ENCODE results near the gene DIP2A.

Gene DIP2A

DNA sequence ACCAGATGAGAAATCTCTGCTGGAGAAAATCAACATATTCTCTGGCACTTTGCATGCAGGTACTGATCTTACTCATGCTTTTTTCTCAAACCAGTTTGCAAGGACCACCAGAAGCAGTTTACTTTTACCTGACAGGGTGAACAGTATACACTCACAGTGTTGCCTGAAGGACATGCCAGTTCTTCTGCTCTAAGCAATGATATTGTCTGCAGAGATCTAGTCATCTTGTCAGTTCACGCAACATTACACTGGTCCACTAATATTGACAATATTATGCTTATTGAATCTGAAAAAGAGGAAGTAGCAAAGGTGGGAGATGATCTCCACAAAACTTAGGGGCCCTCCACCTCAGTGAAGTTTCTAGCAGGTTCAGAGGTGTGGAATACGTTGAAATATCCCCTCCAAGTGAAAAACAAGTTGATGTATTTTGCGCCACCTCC lies 150.0 kb downstream of the DIP2A start:
- Histone ChIP-seq H3K27me3 (ENCODE audit: insufficient read depth, low read depth, severe bottlenecking) (no peaks in the 10 kb centered on the region), H3K36me3 (no peaks in the 10 kb centered on the region), H3K27ac (no peak overlapping the region), H3K9me3 (ENCODE audit: severe bottlenecking) (peaks cover 6% of the 10 kb centered on the region), H3K4me3 (ENCODE audit: low read depth, low read length) (no peak overlapping the region)
- TF ChIP-seq, protein P1, sequence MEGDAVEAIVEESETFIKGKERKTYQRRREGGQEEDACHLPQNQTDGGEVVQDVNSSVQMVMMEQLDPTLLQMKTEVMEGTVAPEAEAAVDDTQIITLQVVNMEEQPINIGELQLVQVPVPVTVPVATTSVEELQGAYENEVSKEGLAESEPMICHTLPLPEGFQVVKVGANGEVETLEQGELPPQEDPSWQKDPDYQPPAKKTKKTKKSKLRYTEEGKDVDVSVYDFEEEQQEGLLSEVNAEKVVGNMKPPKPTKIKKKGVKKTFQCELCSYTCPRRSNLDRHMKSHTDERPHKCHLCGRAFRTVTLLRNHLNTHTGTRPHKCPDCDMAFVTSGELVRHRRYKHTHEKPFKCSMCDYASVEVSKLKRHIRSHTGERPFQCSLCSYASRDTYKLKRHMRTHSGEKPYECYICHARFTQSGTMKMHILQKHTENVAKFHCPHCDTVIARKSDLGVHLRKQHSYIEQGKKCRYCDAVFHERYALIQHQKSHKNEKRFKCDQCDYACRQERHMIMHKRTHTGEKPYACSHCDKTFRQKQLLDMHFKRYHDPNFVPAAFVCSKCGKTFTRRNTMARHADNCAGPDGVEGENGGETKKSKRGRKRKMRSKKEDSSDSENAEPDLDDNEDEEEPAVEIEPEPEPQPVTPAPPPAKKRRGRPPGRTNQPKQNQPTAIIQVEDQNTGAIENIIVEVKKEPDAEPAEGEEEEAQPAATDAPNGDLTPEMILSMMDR (IDR thresholded peaks at IDR 0.05; ENCODE audit: low read depth, low read length), result no peak
- no peak for DNase-seq

GRCh38 chr21:46610018-46610701 lies 151.5 kb downstream of the DIP2A start:
- Histone ChIP-seq H3K4me3 (ENCODE audit: low read depth, low read length) (no peak overlapping the region), H3K27ac (no peak overlapping the region), H3K9me3 (ENCODE audit: severe bottlenecking) (peaks cover 6% of the 10 kb centered on the region), H3K27me3 (ENCODE audit: insufficient read depth, low read depth, severe bottlenecking) (no peaks in the 10 kb centered on the region), H3K36me3 (no peaks in the 10 kb centered on the region)
- DNase-seq, result no peak
- TF ChIP-seq, protein P1 (IDR thresholded peaks at IDR 0.05; ENCODE audit: low read depth, low read length), result no peak

DNA sequence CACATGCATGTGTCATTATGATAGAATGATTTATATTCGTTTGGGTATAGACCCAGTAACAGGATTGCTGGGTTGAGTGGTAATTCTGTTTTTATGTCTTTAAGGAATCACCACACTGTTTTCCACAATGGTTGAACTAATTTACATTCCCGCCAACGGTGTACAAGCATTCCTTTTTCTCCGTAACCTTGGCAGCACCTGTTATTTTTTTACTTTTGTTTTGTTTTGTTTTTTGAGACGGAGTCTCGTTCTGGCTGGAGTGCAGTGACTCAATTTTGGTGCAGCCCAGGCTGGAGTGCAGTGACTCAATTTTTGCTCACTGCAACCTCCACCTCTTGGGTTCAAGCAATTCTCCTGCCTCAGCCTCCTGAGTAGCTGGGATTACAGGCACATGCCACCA lies 154.7 kb downstream of the DIP2A start:
- no peak overlapping the region for H3K27ac ChIP-seq
- DNase-seq, result no peak
- no peaks in the 10 kb centered on the region for H3K27me3 ChIP-seq (ENCODE audit: insufficient read depth, low read depth, severe bottlenecking)
- peaks cover 6% of the 10 kb centered on the region for H3K9me3 ChIP-seq (ENCODE audit: severe bottlenecking)
- TF ChIP-seq, protein P1 (IDR thresholded peaks at IDR 0.05; ENCODE audit: low read depth, low read length), result no peak
- H3K4me3 ChIP-seq (ENCODE audit: low read depth, low read length), result no peak overlapping the region
- H3K36me3 ChIP-seq, result no peaks in the 10 kb centered on the region

- TF ChIP-seq, protein P1 (IDR thresholded peaks at IDR 0.05; ENCODE audit: low read depth, low read length), result no peak
- peaks cover 2% of the 10 kb centered on the region for H3K9me3 ChIP-seq (ENCODE audit: severe bottlenecking)
- no peaks in the 10 kb centered on the region for H3K27me3 ChIP-seq (ENCODE audit: insufficient read depth, low read depth, severe bottlenecking)
- no peak for DNase-seq
- no peaks in the 10 kb centered on the region for H3K36me3 ChIP-seq
- no peak overlapping the region for H3K27ac ChIP-seq
- H3K4me3 ChIP-seq (ENCODE audit: low read depth, low read length), result no peak overlapping the region
Measured at GRCh38 chr21:46616050-46616449, 157.4 kb downstream of the DIP2A start.

- no peak for DNase-seq
- Histone ChIP-seq H3K27ac (no peak overlapping the region), H3K36me3 (no peaks in the 10 kb centered on the region), H3K4me3 (ENCODE audit: low read depth, low read length) (no peak overlapping the region), H3K9me3 (ENCODE audit: severe bottlenecking) (peaks cover 2% of the 10 kb centered on the region), H3K27me3 (ENCODE audit: insufficient read depth, low read depth, severe bottlenecking) (no peaks in the 10 kb centered on the region)
- TF ChIP-seq, protein P1 (IDR thresholded peaks at IDR 0.05; ENCODE audit: low read depth, low read length), result no peak
Measured at GRCh38 chr21:46616656-46617055, 158.0 kb downstream of the DIP2A start.

All from WERI-Rb-1 (cell line).